HL-60/S4 treated with phorbol 12-myristate 13-acetate at 8.2 ng/mL for 4 days and 3 days (cell line): Measurements from ENCODE around the gene WWC1.

Experiments
- in situ Hi-C: fragments of 300-500 bp; cut with MboI; formaldehyde crosslinking; loops from 2 replicates; pipeline ENCODE4 v1.15.0; 2022; ENCODE audit warnings: low sequenced_read_pairs

WWC1 gene

DNA sequence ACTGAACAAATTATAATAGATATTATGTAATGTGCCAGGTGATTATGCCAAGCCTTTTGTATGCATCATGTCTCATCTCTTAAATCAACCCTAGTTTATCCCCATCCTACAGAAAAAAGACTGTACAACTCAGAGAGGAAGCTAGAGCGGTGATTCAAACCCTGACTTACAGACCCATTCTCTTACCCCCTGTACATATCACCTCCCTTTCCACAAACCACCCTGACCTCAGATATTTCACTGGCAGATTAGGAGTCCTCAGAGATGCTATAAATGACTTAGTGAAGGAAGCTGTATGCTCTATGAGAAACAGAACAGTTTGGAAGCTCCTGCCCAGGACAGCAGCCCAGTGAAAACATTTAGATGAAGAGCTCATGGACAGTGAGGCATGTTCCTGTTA, 115.8 kb downstream of the WWC1 start:
- in situ Hi-C loops, result no loop called here

DNA sequence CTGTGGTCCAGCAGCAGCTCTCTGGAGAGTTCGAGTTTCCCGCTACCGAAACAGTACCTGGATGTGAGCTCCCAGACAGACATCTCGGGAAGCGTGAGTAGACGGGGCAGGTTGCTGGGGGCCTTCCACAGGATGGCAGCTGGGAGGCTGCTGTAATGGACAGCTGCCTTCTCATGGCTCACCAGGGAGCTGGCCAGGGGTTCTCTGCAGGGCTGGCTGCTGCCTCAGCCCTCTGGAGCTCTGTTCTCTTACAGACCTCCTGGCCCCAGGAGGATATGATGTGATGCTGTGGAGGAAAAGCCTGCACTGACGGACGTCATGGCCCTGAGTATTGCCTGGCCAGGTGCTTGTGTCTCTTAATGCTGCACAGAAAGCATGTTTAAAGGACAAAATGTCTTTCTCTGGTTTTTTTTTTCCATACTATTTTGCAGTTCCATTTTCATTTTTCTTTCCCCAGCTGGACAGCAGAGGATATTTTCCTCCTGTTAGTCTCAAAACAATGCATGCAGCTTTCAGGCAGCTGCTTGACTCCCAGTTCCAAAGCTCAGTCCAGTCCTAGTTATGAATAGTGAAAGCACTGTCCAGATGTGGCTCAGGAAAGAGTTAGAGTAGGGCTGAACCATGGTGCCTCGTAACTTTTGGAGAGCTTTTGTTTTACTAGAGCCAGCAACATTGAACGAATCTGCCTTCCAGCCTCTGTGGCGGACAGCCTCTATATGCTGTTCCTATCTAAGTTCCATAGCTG, 117.3 kb downstream of the WWC1 start:
- in situ Hi-C loops, result no loop called here

DNA sequence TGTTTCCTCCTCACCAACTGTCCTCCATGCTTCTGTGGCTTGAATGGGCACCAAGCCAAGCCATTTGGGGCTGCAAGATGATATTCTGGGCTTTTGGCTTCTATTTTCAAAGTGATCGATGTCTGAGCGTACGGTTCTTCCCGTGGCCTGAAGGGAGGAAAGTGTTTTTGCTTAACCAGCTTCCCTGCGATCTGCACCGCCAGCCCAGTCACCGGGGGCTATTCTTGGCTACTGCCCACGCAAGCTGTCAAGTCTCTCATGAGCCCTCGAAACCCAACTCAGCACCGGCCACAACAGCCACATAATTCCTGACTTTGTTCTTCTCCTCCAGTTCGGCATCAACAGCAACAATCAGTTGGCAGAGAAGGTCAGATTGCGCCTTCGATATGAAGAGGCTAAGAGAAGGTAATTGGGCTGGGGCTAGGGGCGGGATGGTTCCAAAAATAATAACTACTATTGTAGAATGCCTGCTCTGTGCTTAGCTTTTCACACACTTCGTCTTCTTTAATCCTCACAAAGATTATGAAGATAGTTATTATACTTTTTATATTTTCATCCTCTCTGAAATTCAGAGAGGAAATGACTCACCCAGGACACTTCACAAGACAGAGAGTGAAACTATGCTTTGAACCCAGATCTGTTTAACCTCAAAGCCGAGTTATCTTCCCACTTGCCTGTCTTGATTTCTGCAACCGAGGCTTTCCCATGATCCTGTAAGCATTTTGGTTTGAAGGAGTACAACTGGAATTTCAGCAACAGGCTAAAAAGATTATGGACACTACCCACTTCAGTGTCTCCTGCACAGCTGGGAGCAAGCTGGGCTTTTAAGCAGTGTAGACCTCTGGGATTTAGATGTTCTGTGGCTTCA, 118.4 kb downstream of the WWC1 start:
- in situ Hi-C loops, result no loop called here

DNA sequence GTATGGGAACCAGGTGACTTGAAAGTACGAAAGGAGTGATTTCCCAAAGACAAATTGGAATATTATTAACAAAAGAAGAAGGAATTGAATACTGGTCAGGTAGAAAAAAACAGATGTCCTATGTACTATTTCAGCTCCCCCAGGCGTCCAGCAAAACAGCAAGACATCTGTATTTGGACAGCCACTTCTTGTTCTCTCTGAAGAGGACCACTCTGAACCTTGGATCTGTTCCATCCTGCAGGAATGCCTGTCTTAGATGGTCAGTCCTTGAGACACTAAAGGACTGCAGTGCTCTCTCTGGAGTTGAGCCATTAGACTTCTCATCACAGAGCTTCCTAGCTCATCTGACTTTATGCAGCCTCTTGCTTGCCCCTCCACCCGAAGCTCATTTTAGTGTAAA, 120.4 kb downstream of the WWC1 start:
- in situ Hi-C loops, result no loop called here

DNA sequence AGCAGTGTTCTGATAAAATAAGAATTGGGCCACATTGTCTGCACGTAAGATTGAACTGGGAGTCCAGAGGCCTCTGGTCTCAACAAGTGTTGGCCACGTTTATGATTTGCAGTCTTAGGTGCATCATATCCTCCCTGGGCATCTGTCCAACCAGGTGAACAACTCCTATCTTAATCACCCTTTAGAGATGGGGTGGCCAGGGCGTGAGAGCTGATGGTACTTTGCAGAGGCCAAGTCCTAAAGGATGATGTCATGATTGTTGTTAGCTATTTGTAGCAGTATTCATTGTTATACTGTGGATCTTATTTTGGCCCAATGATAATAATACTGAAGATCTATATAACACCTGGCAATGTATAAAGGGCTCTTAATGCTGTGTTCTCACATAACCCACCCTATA, 121.6 kb downstream of the WWC1 start:
- in situ Hi-C loops, result no loop called here

DNA sequence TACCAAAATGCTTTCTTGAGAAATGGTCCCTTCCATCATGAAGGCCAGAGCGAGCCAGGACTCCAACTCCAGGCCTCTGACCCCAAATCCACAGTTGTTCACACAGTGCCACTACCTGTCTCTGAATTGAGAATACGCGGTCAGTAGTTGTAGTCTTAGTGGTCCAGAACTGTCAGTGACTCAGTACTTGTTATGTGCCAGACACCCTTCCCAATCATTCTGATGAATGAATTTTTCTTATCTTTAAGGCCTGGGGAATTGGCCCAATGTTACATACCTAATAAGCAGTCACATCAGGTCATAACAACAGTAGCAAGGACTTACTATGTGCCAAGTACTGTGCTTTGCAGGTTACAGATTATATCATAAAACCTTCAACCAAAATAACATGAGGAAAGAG, 122.2 kb downstream of the WWC1 start:
- in situ Hi-C loops, result no loop called here

DNA sequence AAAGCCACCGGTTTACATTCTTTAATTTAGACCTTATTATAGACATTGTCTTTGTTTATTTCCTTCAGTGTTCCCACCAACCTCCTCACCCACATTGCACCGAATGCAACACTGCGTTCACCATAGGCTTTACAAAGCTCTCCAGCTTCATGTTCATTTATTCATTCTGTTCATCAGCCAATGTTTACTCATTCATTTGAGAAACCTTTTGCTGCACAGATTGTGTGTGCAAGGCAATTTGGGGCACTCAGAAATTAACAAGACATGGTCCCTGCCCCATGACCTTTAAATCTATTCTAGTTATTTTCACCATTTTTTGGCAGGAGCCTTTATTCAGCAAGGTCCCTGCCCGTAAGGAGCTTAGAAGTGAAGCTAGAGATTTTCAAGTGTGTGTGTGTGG, 124.0 kb downstream of the WWC1 start:
- in situ Hi-C loops, result no loop called here

DNA sequence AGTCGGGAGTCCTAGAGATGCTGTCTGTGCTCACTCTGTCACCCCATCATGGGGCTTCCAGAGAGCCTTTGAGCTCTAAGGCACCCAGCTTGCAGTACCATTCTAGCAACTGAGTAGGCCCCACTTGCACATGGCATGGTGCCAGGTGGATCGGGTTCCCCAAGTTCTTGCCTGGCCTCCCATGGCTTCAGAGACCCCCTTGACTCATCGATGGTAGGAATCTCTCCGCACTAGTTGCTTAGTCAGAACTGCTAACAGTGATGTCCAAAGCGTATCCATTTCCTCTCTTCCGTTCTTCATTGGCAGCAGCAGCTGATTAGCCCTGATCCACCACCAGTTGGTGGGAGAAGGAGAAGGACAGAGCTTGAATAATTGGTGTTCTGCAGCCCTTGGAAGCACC, 124.5 kb downstream of the WWC1 start:
- in situ Hi-C loops, result no loop called here

DNA sequence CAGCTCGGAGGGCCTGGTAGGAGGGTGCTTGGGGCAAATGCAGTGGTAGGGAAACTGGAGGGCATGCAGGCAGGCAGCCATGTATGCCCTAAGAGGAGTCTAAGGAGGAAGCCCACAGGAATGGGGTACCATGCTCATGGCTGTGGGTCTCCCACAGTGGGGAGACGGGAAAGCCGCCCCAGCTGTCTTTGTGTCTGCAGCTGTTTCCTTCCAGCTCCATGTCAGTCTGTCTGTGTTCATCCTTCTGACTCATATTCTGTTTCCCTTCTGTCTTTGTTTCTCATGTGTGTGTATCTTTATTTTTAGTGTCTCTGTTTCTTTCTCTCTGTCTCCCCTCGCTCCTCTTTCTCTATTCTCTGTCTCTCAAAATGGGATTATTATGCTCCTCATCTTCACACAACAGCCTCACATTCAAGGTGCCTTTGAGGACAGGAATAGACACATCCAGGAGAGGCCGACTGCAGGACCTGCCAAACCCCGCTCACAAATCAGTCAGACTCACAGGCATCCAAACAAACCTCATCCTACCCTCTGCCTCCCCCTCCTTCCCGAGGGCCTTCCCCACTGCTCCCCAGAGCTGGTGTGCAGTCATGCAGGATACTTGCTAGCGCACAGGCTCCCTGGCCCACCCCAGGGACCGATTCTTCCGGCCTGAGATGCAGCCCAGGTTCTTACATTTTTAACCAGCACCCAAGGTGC, 126.4 kb downstream of the WWC1 start:
- in situ Hi-C loops, result no loop called here

DNA sequence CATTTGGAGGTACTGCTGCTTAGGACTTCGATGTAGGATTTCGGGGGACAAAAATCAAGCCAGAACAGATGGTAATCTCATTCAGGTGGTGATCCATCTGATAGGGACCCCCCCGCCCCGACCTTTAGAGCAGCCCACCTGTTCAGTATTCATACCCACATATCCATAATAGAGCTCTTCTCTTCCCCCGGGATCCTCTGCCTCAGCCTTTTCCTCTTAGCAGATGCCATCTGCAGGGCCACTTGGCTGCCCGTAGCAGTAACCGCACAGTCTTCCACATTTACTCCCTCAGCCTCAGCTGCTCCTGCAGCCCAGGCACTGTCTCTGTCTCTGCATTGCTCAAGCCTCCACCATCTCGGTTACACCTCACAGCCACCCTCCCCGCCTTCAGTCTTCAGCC, 129.0 kb downstream of the WWC1 start:
- in situ Hi-C loops, result no loop called here

DNA sequence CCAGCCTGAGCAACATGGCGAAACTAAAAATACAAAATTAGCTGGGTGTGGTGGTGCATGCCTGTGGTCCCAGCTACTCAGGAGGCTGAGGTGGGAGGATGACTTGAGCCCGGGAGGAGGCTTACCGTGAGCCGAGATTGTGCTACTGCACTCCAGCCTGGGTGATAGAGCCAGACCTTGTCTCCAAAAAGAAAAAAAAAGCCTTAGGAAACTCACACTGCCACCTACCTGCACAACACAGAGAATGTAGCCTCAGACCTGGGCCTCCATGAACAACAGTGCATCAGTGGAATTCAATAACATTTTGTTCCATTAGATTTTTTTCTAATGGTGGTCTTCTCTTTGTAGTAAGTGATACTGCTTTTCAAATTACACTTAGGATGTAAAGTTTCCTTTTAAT, 131.0 kb downstream of the WWC1 start:
- in situ Hi-C loops, result no loop called here

DNA sequence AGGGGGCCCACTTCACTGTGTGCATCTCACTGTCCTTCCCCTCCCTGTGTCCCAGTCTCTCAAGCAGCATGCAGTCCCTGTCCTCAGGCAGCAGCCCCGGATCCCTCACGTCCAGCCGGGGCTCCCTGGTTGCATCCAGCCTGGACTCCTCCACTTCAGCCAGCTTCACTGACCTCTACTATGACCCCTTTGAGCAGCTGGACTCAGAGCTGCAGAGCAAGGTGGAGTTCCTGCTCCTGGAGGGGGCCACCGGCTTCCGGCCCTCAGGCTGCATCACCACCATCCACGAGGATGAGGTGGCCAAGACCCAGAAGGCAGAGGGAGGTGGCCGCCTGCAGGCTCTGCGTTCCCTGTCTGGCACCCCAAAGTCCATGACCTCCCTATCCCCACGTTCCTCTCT, 132.0 kb downstream of the WWC1 start:
- in situ Hi-C loops, result no loop called here

DNA sequence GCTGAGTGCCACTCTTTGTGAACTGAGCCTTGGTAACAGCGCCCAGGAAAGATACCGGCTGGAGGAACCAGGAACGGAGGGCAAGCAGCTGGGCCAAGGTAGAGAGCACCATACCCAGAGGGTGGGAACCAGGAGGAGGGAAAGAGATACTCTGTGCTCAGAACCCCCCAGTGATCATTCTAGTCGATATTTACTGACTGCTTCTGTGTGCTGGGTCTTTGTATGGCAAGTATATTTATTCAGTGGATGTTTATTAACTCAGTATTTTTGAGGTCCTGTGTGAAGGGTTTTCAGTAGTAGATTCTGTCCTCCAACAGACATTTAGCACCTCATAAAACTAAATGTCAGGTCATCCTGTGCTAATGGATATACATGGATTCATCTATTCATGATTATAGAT, 132.5 kb downstream of the WWC1 start:
- in situ Hi-C loops, result no loop called here

DNA sequence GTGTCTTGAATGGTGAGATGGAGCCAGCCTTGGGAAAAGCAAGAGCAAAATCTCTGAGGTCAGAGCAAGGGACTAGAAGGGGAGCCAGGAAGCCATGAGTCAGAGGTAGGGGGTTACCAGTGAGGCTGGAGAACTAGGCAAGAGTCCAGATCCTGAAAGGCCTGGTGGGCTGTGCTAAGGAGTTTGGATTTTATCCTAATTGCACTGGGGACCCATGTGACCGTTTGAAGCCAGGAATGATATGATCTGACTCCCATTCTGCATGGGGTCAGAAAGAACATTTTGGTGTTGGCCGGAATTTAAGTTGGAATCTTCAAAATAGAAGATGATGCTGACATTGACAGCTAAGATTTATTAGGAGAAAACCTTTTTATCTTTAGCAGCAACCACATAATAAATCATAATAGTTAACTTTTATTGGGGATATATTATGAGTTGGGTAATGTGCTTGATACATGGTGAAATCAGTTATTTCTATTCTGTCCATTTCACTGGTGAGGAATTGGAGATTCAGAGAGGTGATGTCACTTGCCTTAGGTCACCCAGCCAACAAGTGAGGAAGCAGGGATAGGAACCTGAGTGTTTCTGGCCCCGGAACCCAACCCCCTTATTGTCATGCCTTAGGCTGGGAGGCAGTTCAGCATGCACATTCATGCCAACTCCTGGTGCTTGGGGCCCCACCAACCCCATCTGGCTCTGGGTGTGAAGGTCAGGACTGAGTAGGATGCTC, 133.3 kb downstream of the WWC1 start:
- in situ Hi-C loops, result no loop called here

DNA sequence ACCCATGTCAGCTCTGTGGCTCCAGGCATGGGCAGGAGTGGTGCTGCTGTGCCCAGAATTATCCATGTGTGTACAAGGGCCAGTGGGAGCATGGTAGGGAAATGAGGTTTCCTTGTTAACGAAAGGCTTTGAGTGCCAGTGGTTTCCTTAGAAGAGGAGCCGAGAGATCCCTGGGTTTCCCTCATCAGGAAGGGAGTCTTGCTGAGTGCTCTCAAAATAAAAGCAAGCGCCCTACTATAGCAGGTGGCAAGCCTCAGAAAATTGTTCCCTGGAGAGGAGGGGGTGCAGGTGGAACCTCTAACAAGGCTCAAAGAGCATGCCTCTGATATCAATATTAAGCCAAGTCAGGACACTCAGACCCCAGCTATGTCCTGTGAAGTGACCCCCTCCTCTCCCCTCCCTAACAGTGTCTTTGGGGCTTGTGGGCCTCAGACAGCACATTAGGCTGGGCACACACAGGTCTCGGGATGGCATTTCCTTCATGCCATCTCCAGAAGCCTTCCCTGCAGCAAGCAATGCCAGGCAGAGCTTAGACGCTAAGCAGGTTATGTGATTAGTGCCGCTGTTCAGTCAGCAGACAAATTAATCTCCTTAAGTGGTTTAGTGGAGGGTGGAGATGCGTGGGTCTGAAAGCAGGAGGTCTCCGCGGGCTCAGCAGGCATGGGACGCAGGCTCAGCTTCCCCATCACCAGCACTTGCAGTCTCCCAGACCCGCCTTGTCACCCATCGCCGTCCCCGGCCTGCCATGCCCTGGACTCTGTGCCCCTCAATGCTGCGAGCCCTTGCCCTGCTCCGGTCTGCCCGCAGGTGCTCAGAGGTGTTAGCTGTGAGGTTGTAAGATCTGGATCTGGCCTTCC, 134.8 kb downstream of the WWC1 start:
- in situ Hi-C loops, result no loop called here

DNA sequence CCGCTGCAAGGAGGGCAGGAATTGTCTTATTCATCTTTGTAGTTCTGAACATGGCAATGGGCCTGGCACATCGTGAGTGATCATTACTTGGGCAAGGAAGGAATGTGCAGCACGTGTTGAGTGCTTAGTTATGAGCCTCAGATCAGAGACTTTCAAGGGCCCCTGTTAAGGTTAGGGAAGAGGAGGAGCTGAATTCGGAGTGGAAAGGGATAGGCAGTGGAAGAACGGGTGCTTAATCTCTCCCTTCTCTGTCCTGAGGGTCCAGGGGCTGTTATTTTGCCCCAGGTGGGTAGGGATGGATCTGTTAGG, 135.4 kb downstream of the WWC1 start:
- in situ Hi-C loops, result no loop called here

DNA sequence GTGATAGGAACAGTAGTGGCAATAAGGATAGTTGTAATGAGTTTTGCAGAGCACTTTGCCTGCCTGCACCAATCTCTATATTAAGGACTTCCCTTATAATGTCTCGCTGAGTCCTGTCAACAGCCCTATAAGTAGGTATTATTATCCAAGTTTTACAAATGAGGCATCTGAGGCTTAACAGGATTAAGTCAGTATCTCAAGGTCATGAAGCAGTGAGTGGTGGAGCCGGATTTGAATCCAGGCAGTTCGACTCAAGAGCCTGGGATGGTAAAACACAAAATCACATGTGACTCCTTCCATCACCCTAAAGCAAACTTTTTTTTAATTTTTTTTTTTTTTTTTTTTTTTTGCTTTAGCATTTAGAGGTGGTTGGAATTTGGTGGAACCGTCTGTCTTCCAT, 135.8 kb downstream of the WWC1 start:
- in situ Hi-C loops, result no loop called here

DNA sequence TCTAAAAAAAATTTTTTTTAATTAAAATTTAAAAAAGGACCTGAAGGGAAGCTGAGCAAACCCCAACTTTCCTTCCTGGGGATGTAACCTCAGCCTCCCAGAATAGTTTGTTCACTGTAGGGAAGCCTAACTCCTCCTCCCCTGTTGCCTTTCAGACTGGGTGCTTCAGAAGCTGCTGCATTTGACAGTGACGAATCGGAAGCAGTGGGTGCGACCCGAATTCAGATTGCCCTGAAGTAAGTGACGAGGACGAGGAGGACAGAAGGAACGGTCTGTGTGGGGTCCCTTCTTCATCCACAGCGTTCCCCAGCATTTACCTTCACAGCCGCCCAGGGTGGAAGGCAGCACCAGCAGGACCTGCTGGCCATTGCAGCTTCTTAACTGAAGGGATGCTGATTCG, 137.1 kb downstream of the WWC1 start:
- in situ Hi-C loops, result no loop called here

DNA sequence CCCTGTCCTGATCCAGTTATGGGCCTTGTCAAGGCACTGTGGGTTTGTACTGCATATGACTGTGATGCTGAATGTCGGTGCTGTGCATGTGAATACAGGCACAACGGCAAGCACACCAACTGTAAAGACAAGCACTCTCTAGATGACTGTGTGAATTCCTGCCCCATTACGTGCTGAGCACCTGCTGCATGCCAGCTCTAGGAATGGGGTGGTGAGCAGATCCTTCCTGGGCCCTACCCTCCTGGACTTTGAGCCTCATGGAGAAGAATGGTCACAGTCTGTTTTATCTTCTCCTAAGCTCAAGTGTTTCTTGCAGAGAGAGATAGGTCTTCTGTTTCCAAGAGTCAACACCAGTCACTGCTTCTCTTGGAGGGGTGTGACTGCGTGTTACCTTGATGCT, 138.9 kb downstream of the WWC1 start:
- in situ Hi-C loops, result no loop called here

DNA sequence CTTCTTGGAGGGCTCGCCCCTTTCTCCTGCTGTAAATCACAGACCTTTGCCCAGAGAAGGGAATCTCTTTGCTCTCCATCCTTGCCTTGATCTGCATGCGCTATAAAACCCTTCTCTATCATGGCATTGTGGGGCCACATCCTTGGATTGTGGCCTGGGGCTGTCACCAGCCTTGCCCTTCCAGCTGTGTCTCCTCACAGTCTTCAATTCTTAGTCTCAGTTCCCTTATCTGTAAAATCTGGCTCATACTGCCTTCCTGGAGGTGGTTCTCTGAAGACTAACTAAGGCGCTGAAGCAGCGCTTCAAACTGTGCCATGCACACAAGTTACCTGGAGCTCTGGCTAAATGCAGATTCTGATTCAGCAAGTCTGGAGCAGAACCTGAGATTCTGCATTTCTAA, 141.5 kb downstream of the WWC1 start:
- in situ Hi-C loops, result no loop called here
